HL-60/S4 (cell line): ENCODE measurements around the gene HNRNPF.
"Not testable (repeated sequence)": the region's sequence is repeated elsewhere in the genome, so short reads cannot be mapped to it uniquely, and the experiment has no call there.

ENCODE experiments used
- in situ Hi-C: fragments of 300-500 bp; cut with MboI; formaldehyde crosslinking; loops from 2 replicates; pipeline ENCODE4 v1.14.3; 2022; ENCODE audit warnings: low sequenced_read_pairs

Gene HNRNPF

DNA sequence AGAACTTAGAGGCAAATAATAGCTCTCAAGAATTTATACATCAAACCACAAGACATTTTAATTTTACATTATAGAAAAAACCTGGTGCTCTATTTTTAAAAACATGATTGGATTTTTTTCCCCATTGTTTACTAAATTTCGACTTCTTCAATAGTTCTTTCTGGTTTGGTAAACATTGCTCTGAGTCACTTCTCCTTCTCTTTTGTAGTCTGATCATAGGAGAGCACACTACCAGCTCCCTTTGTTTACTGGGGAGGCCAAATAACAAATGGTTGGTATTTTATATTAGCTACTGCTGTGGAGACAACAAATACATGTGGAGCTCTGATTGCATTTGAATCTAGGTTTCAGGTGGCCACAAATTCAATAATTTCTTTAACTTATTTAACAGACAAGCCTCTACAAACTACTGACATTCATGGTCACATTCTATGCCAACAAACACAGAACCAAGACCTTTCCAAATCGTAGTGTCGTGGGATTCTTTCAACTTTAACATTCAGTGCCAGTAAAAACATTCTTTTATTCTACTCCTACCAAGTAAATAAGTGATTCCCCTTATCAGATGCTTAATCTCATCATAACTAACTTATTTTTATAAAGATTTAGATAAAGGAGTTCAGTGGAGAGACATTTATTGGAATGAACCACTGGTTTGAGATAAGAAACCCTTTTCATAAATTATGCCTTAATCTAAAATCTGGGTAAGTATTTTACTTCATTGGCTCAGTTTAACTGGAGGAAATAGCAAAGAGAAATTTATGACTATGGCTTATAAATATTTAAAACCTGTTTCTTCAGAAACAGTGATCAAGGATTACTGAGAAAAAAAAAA is 55.3 kb downstream of the HNRNPF start:
- in situ Hi-C loops = no loop called here

DNA sequence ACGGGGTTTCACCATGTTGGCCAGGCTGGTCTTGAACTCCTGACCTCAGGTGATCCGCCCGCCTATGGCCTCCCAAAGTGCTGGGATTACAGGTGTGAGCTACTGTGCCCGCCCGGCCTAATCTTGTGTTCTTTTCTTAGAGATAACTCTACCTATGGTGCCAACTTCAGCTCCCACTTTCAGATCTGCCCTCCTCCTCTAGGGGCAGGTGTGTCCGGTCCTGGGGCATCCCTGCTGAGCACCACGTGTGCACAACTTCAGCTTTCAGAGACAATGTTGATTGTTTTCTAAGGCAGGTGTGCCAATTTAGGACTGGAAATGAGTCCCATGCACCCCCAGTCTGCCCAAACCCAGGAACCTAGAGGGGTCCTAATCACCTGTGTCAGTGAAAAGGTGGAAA is 56.0 kb downstream of the HNRNPF start:
- in situ Hi-C loops = no loop called here

DNA sequence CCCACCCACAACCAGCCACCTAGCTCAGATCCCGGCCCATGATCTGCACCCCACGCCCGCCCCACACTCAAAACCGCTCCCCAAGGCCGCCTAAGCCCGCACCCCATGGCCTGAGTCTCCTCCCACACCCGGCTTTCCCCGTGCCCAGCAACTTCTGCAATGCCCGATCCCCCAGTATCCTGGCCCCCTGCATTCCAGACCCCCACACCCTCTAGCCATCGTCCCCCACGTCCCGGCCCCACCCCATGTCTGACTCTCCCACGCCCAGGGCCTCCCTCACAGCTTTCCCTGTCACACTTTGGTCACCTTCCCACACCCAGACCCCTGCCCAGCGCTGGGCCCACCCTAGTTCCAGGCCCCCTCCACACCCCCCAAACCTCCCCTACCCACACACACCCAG is 57.7 kb downstream of the HNRNPF start:
- in situ Hi-C loops = no loop called here

DNA sequence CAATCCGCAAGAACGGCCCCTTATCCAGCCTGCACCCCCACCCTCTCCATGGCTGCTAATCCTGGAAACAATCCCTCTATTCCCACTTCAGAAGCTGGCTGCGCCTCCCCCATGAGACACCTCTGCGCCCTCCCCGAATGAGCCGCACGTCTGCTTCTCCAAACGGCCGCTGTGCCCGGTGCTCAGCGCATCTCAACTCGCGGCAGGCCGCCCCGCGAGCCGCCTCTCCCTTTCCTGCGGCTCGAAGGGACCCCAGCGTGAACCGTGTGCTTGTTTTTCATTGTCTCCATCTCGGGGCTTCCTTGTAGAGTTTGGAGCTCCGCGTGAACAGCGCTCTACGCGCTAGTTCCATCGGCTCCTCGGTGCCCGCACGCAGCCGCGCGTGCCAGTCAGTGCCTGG is 58.3 kb downstream of the HNRNPF start:
- in situ Hi-C loops = no loop called here

GRCh38 chr10:43350156-43350555 is 58.8 kb downstream of the HNRNPF start:
- in situ Hi-C loops = no loop called here

DNA sequence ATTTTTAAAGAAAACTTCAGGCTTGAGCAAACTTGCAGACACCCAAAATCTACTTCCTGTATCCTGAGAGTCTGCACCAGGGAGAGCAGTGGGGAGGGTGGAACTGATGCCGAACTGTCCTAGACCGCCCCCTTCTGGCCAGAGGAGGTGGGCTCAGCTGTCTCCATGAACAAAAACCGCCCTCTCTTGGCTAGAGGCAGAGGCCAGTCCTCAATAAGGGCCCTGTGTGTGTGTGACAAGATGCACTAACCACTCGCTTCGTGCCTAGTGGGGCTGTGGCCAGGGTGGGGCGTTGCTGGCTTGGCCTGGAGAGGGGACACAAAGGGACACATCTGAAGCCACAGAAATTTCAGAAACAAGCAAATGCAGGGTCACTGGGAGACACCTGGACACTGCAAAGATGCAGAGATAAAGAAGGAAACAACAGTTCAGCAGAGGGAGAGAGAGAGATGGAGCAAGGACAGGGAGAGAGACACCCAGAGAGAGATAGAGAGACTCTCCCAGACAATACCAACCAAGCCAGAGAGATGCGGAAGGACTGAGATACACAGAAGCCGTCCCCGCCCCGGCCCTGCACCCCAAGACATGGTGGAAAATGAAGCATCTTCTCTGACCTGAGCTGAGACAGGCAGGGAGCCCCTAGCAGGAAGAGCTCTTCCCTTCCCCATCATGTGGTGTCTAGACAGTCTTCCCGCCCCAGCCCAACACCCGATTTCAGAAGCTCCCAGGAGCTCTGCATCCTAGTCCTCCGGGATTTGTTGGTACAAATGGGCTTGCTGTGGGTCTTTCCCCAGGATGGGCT is 60.3 kb downstream of the HNRNPF start:
- in situ Hi-C loops = loop anchor here (10.0 kb wide), 1 partner anchor 144 kb away; no protein-coding TSS in a partner anchor

DNA sequence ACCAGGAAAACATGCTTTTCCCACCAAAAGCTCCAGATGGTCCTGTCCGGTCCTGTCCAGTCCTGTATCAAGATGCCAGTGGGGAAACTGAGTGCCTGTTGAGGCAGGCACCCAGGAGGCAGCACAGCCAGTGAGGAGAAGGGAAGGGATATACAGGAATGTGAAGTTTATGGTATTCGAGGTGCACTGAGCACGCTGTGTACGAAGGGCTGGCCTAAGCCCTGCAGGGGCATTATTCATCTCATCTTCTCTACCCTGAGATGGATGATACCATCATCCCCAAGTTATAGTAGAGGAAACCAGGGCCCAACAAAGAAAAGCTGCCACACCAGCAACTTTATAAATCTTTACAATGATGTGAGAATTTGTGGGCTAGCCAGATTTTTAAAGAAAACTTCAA is 61.0 kb downstream of the HNRNPF start:
- in situ Hi-C loops = loop anchor here (10.0 kb wide), 1 partner anchor 143 kb away; no protein-coding TSS in a partner anchor

DNA sequence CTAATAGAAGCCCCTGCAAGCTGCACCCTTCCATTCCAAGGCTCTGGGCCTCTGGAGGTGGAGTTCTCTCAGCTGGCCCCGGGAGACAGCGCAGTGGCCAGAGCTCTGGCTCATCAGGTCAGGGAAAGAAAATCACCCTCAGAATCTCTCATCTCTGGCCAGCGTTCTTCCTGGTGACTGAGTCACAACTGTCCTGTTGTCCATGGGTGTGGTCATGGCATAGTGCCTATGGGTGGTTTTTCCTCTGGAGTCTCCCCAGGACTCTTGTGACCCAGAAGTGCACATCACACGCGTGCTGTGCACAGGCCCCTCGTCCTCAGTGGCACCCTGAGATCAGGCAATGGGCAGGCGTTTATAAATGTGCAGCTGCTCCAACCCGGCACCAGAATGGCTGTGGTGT is 64.9 kb downstream of the HNRNPF start:
- in situ Hi-C loops = loop anchor here (10.0 kb wide), 1 partner anchor 139 kb away; no protein-coding TSS in a partner anchor

DNA sequence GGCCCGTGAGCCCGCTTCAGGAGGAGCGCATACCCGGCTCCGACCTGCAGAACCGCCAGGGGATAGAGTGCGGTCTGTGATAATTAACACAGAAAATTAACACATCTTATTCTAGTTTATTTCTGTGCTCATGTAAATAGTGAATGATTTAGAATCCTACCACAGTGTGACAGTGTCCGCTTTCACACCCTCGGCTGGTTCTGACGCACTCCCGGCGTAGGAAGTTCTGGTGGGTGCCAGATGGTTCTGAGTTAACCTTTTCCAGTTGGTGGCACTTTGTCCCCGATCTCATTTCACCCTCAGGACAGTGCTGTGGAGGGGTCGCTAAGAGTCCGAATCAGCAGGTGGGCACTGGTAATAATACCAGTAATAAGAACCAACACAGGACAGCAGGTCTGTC is 65.9 kb downstream of the HNRNPF start:
- in situ Hi-C loops = loop anchor here (10.0 kb wide), 1 partner anchor 138 kb away; no protein-coding TSS in a partner anchor

DNA sequence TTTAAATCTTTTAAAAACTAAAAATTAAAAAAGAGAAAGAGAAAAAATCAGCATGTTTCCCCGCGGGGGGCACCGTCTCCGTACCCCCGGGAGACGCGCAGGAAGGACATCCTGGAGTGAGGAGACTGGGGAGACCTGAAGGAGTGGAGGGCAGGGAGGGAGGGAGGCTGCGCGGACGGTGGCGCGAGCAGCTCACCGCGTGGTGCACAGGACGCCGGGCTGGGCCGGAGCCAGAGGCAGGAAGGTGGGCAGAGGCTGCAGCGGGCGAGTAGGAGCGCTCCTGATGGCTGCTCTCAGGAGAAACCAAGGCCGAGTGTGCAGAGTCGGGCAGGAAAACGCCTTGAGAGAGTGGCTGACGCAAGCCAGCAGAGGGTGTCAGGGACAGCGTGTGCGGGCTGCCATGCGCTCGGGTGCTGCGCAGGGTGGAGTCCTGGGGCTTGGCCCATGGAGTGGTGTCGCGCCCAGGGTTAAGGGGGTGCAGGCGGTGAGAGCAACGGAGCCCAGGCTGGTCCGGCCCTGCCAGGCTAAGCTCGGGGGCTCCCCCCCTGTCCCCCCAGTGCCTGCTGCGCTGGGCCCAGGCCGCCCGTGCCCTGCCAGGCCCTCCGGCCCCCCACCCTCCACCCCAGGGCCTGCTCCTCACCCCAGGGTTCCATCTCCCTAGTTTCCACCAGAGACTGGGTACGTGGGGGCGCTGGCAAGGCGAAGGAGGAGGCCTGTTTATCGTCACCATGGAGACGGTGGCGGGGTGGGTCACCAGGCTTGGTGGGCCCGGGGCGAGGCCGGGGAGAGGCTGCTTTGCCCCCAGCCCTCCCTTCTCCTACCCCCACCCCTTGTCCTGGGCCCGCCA is 66.5 kb downstream of the HNRNPF start:
- in situ Hi-C loops = loop anchor here (10.0 kb wide), 1 partner anchor 138 kb away; no protein-coding TSS in a partner anchor

DNA sequence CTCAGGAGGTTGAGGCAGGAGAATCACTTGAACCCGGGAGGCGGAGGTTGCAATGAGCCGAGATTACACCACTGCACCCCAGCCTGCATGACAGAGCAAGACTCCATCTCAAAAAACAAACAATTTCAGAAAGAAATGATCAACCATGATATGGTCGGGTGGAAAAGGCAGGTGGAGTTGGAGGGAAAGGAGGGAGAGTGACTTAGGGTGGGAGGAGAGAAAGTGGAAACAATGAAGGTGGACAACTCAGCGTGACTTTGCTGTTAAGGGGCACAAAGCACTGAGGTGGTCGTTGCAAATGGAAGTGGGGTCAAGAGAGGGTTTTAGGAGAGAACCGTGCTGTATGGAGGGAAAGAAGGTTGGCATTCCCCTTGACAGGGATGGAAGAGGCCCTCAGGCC is 67.5 kb downstream of the HNRNPF start:
- in situ Hi-C loops = loop anchor here (10.0 kb wide), 1 partner anchor 137 kb away; no protein-coding TSS in a partner anchor

DNA sequence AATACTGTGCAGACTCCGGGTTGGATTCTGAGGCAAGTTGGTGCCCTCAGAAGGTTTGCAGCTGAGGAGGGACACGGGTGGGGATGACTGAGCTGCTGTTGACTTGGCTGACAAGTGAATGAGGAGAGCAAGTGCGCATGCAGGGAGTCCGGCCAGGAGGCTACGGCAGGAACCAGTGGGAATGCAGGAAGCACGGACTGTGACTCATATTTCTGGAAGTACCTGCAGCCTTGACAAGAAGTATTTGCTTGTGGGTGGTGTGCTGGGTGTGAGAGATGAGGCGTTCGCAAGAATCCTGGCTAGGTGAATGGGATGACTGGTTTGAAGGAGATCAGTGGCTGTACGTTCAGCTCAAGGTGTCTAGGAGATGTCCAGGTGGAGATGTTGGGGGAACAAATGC is 68.4 kb downstream of the HNRNPF start:
- in situ Hi-C loops = loop anchor here (10.0 kb wide), 1 partner anchor 136 kb away; no protein-coding TSS in a partner anchor

GRCh38 chr10:43340101-43340500 is 68.9 kb downstream of the HNRNPF start:
- in situ Hi-C loops = loop anchor here (10.0 kb wide), 1 partner anchor 135 kb away; no protein-coding TSS in a partner anchor

DNA sequence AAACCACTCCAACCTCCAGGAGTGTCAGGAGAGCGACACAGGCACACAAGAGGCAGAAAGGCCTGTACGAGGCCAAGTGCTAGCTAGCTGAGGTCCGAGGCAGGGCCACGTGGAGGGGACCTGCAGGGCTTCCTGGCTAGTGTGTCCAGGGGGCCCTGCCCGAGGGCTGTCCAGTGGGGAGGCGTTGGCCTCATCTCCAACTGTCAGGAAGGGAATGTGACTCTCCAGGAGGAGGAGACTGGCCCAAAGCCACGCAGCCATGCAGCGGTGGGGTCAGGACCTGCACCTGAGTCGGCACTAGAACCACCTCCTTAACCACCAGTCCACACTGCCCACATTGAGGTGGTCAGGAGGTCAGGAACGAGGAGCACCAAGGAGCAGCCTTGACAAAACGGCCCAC is 69.8 kb downstream of the HNRNPF start:
- in situ Hi-C loops = no loop called here

- in situ Hi-C loops = no loop called here
Observed at GRCh38 chr10:43338117-43338516, 70.9 kb downstream of the HNRNPF start.

DNA sequence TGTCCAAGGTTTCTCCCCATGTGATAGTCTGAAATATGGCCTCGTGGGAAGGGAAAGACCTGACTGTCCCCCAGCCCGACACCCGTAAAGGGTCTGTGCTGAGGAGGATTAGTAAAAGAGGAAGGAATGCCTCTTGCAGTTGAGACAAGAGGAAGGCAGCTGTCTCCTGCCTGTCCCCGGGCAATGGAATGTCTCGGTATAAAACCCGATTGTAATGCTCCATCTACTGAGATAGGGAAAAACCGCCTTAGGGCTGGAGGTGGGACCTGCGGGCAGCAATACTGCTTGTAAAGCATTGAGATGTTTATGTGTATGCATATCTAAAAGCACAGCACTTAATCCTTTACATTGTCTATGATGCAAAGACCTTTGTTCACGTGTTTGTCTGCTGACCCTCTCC is 71.5 kb downstream of the HNRNPF start:
- in situ Hi-C loops = not testable (repeated sequence)

DNA sequence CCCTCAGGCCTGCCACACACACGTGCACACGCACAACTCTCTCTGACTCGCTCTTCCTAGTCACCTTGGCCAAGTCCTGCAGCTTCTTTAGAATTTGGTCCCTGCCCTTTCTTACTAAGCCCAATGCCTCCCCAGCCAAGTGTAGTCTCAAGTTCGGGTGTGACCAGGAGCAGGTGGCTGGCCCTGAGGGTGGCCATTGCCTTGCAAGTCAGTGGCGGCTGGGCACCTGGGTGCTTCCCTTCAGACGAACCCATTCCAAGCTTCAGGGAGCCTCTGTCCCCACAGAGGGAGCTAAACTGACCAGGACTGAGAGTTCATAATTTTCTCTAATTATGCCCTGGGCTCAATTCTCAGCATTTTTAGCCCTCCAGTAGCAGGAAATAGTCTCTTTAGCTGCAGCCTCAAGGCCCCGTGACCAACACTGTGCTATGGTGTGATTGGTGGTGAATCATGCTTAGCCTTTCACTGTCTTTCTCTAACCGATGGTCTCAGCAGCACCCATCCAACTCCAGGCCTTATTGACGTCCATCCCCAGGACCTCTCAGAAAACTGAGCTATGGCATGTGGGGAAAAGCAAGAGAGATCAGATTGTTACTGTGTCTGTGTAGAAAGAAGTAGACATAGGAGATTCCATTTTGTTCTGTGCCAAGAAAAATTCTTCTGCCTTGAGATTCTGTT is 72.2 kb downstream of the HNRNPF start:
- in situ Hi-C loops = no loop called here

- in situ Hi-C loops = no loop called here
Observed at GRCh38 chr10:43336061-43336460, 72.9 kb downstream of the HNRNPF start.
